Bladder microvascular endothelial cell (primary cell): ENCODE data around the gene SH3BP5L. TPM values are rescaled to one million over a fixed set of nuclear protein-coding genes. Genes with fewer than 3 reads are reported as not detected.

Experiments used
- total RNA-seq: library from RNA; depleted of rRNA; stranded (reverse); fragments of >200 nt; gene quantifications from 2 replicates; pipeline ENCODE4 v1.2.3, GENCODE V29; 2014

Gene SH3BP5L
- 21.5 and 26.3 TPM in 2 replicates for total RNA-seq

GRCh38 chr1:248825909-248826760 is at the start of gene SH3BP5L:
TSS of gene SH3BP5L (minus strand) at chr1:248825915. CDS start at chr1:248824935, 980 bp downstream.

GRCh38 chr1:248858891-248859889 is 33.5 kb upstream of the SH3BP5L start, which contains the start of gene ZNF692:
TSS of gene ZNF692 (minus strand) at chr1:248859085. CDS start at chr1:248858309, 776 bp downstream.

DNA sequence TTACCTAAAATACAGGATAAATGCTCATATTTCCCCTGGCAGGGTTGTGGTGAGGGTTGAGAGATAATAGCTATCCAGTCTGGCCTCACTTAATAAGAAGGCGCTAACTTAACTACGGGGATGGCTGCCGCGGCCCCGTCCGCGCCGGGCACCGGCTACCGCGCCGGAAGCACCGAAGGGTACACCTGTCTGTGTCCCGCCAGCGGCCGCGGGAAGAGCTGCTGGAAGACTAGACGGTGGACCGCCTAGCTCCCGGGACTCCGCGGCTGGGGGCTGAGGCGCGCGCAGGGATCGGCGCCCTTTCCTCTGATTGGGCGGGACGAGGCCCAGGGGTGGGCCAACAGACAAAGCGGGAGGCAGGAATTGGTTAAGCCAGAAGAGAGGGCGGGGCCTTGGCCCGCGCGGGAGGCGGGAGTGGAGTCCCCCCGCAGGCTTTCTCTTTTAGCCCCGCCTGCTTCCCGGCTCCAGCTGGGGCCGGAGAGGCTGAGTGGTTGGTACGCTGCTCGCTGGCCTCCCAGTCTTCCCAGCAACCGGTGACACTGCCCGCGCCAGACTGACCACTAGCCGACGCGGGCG is 12.2 kb upstream of the SH3BP5L start, which contains the start of gene ZNF672:
Gene ZNF672, plus strand, starts transcription at position 444 of the 576 bp plus-strand sequence. CDS start 9,051 bp downstream, outside the sequence.

Other genes with a start within 250 kb of the SH3BP5L start
- gene OR2T10, start 228.2 kb downstream of the SH3BP5L start, total RNA-seq: not detected in 2 replicates
- not detected in 2 replicates for gene OR2T11, start 190.8 kb downstream of the SH3BP5L start, total RNA-seq
- not detected in 2 replicates for gene OR2T35, start 180.6 kb downstream of the SH3BP5L start, total RNA-seq
- gene OR2T27, start 170.4 kb downstream of the SH3BP5L start, total RNA-seq: not detected in 2 replicates
- not detected in 2 replicates for gene OR14I1, start 123.1 kb downstream of the SH3BP5L start, total RNA-seq
- gene LYPD8, start 70.2 kb downstream of the SH3BP5L start, total RNA-seq: not detected in 2 replicates
- 13.8 and 18.9 TPM in 2 replicates for gene ZNF672, start 12.3 kb upstream of the SH3BP5L start, total RNA-seq
- gene ZNF692, start 33.2 kb upstream of the SH3BP5L start, total RNA-seq: 4.9 and 16.6 TPM in 2 replicates
- gene PGBD2, start 80.3 kb upstream of the SH3BP5L start, total RNA-seq: 4.4 and 13.7 TPM in 2 replicates